ENCODE data around the gene GLYR1. TPM values are rescaled to one million over a fixed set of nuclear protein-coding genes. Genes with fewer than 3 reads are reported as not detected.

GLYR1 gene
- total RNA-seq, 1 donor from 2014 or later, result 105 TPM

- no peaks in the 10 kb centered on the region for H3K9me3 Mint-ChIP-seq
- no peak for DNase-seq (ENCODE audit: low spot score in 2 of 2, unreplicated experiment in 2 of 2)
- peak overlapping the region; percentile 93 for H3K27ac Mint-ChIP-seq
- H3K4me3 Mint-ChIP-seq, result no peak overlapping the region
- no peaks in the 10 kb centered on the region for H3K27me3 Mint-ChIP-seq (ENCODE audit: low read depth)
- TF ChIP-seq CTCF (IDR thresholded peaks at IDR 0.05; ENCODE audit: unreplicated experiment), result no peak
- H3K36me3 Mint-ChIP-seq, result peaks cover 18% of the 10 kb centered on the region
- peaks cover 33% of the 10 kb centered on the region for H3K4me1 Mint-ChIP-seq
Measured at GRCh38 chr16:4805231-4805630, 41.9 kb downstream of the GLYR1 start.

- DNase-seq (ENCODE audit: low spot score in 2 of 2, unreplicated experiment in 2 of 2), result no peak
- Mint-ChIP-seq H3K27ac (peak overlapping the region; percentile 93), H3K27me3 (ENCODE audit: low read depth) (no peaks in the 10 kb centered on the region)
Measured at GRCh38 chr16:4803898-4804762, 43.0 kb downstream of the GLYR1 start.

GRCh38 chr16:4803401-4803844, 43.7 kb downstream of the GLYR1 start:
- Mint-ChIP-seq H3K27ac (peak overlapping the region; percentile 93), H3K9me3 (no peaks in the 10 kb centered on the region), H3K27me3 (ENCODE audit: low read depth) (no peaks in the 10 kb centered on the region), H3K4me3 (peak overlapping the region; percentile 79), H3K4me1 (peaks cover 33% of the 10 kb centered on the region), H3K36me3 (peaks cover 17% of the 10 kb centered on the region)
- no peak for DNase-seq (ENCODE audit: low spot score in 2 of 2, unreplicated experiment in 2 of 2)
- TF ChIP-seq CTCF (IDR thresholded peaks at IDR 0.05; ENCODE audit: unreplicated experiment), result no peak

More at GRCh38 chr16:4803898-4804762, 43.0 kb downstream of the GLYR1 start:
- peaks cover 33% of the 10 kb centered on the region for H3K4me1 Mint-ChIP-seq
- H3K9me3 Mint-ChIP-seq, result no peaks in the 10 kb centered on the region
- no peak for TF ChIP-seq CTCF (IDR thresholded peaks at IDR 0.05; ENCODE audit: unreplicated experiment)
- peaks cover 18% of the 10 kb centered on the region for H3K36me3 Mint-ChIP-seq
- H3K4me3 Mint-ChIP-seq, result peak overlapping the region; percentile 79

- peak; percentile 46 for TF ChIP-seq CTCF (IDR thresholded peaks at IDR 0.05; ENCODE audit: unreplicated experiment)
- Mint-ChIP-seq H3K27me3 (ENCODE audit: low read depth) (no peaks in the 10 kb centered on the region), H3K9me3 (no peaks in the 10 kb centered on the region), H3K4me3 (peak overlapping the region; percentile 79), H3K27ac (peak overlapping the region; percentile 93), H3K4me1 (peaks cover 33% of the 10 kb centered on the region), H3K36me3 (peaks cover 17% of the 10 kb centered on the region)
- peak; percentile 87 to 92 for DNase-seq (ENCODE audit: low spot score in 2 of 2, unreplicated experiment in 2 of 2)
Measured at GRCh38 chr16:4802659-4803287, 44.3 kb downstream of the GLYR1 start.

GRCh38 chr16:4801962-4802658, 45.0 kb downstream of the GLYR1 start, which contains the start of gene ROGDI:
Gene ROGDI (minus strand): TSS chr16:4802633. CDS start chr16:4802571, 62 bp downstream.
- Mint-ChIP-seq H3K9me3 (no peaks in the 10 kb centered on the region), H3K27me3 (ENCODE audit: low read depth) (no peaks in the 10 kb centered on the region), H3K4me1 (peaks cover 33% of the 10 kb centered on the region), H3K4me3 (peak within 1 kb of the TSS; percentile 84), H3K27ac (peak within 1 kb of the TSS; percentile 93), H3K36me3 (peaks cover 13% of the 10 kb centered on the region)
- DNase-seq (ENCODE audit: low spot score in 2 of 2, unreplicated experiment in 2 of 2), result peak; percentile 53 to 76
- TF ChIP-seq CTCF (IDR thresholded peaks at IDR 0.05; ENCODE audit: unreplicated experiment), result no peak

Measured in mesothelial cell of epicardium (in vitro differentiated cells).